Measurements from ENCODE around the gene KCNQ5.
"Not testable (repeated sequence)": the region's sequence is repeated elsewhere in the genome, so short reads cannot be mapped to it uniquely, and the experiment has no call there.

KCNQ5 gene

GRCh38 chr6:72850469-72850868 is 228.6 kb downstream of the KCNQ5 start:
- no peak for DNase-seq

GRCh38 chr6:72855471-72855870 is 233.6 kb downstream of the KCNQ5 start:
- DNase-seq, result peak; percentile 24

- DNase-seq, result no peak
These were observed 234.9 kb downstream of the KCNQ5 start for GRCh38 chr6:72856801-72857200.

GRCh38 chr6:72857791-72858585 is 236.1 kb downstream of the KCNQ5 start:
- peak; percentile 76 for DNase-seq

GRCh38 chr6:72861059-72861458 is 239.2 kb downstream of the KCNQ5 start:
- peak; percentile 60 for DNase-seq

GRCh38 chr6:72861935-72862432 is 240.1 kb downstream of the KCNQ5 start:
- DNase-seq, result peak; percentile 87

GRCh38 chr6:72863131-72863530 is 241.3 kb downstream of the KCNQ5 start:
- DNase-seq, result no peak

GRCh38 chr6:72864236-72864635 is 242.4 kb downstream of the KCNQ5 start:
- no peak for DNase-seq

- no peak for DNase-seq
These were observed 242.9 kb downstream of the KCNQ5 start for GRCh38 chr6:72864799-72865198.

GRCh38 chr6:72865467-72865866 is 243.6 kb downstream of the KCNQ5 start:
- peak; percentile 76 for DNase-seq

- DNase-seq, result no peak
These were observed 247.8 kb downstream of the KCNQ5 start for GRCh38 chr6:72869621-72870020.

- DNase-seq, result no peak
These were observed 251.6 kb downstream of the KCNQ5 start for GRCh38 chr6:72873433-72873832.

GRCh38 chr6:72876256-72876655 is 254.4 kb downstream of the KCNQ5 start:
- no peak for DNase-seq

GRCh38 chr6:72886170-72886569 is 264.3 kb downstream of the KCNQ5 start:
- DNase-seq, result no peak

GRCh38 chr6:72890233-72890632 is 268.4 kb downstream of the KCNQ5 start:
- DNase-seq, result no peak

GRCh38 chr6:72890671-72891070 is 268.8 kb downstream of the KCNQ5 start:
- no peak for DNase-seq

- no peak for DNase-seq
These were observed 271.0 kb downstream of the KCNQ5 start for GRCh38 chr6:72892901-72893300.

GRCh38 chr6:72894091-72894490 is 272.2 kb downstream of the KCNQ5 start:
- DNase-seq, result no peak

GRCh38 chr6:72898313-72898712 is 276.4 kb downstream of the KCNQ5 start:
- DNase-seq, result not testable (repeated sequence)

GRCh38 chr6:72905705-72906478 is 284.0 kb downstream of the KCNQ5 start:
- no peak for DNase-seq

- no peak for DNase-seq
These were observed 289.7 kb downstream of the KCNQ5 start for GRCh38 chr6:72911463-72912155.

GRCh38 chr6:72913797-72914196 is 291.9 kb downstream of the KCNQ5 start:
- DNase-seq, result no peak

GRCh38 chr6:72916298-72916697 is 294.4 kb downstream of the KCNQ5 start:
- no peak for DNase-seq
